ENCODE measurements around the gene TAF1A.

The TAF1A gene

GRCh38 chr1:222624214-222624613 is 34.5 kb upstream of the TAF1A start:
- no peak for DNase-seq (ENCODE audit: low spot score)
- no peak overlapping the region for H3K27ac ChIP-seq
- ChIA-PET POLR2A (ENCODE audit: low non-redundant PET) (no interaction called here), CTCF (interaction anchor here (0.7 to 1.7 kb wide), 2 partner anchors 10 to 930 kb away, joined by 4 to 5 read pairs; no protein-coding TSS in a partner anchor)
- no peak for TF ChIP-seq CTCF (conservative IDR thresholded peaks at IDR 0.05; ENCODE audit: low read depth)

- H3K27ac ChIP-seq = no peak overlapping the region
- no peak for TF ChIP-seq CTCF (conservative IDR thresholded peaks at IDR 0.05; ENCODE audit: low read depth)
- DNase-seq (ENCODE audit: low spot score) = no peak
- CTCF ChIA-PET = interaction anchor here (0.7 kb wide), 1 partner anchor 929 kb away, joined by 5 read pairs; no protein-coding TSS in a partner anchor
- POLR2A ChIA-PET (ENCODE audit: low non-redundant PET) = no interaction called here
Measured at GRCh38 chr1:222623458-222623857, 33.7 kb upstream of the TAF1A start.

GRCh38 chr1:222622765-222623164 is 33.0 kb upstream of the TAF1A start:
- DNase-seq (ENCODE audit: low spot score) = no peak
- POLR2A ChIA-PET (ENCODE audit: low non-redundant PET) = no interaction called here
- H3K27ac ChIP-seq = no peak overlapping the region
- CTCF ChIA-PET = interaction anchor here (0.6 kb wide), 1 partner anchor 14 kb away, joined by 5 read pairs; no protein-coding TSS in a partner anchor
- no peak for TF ChIP-seq CTCF (conservative IDR thresholded peaks at IDR 0.05; ENCODE audit: low read depth)

GRCh38 chr1:222620566-222620965 is 30.8 kb upstream of the TAF1A start:
- H3K27ac ChIP-seq = no peak overlapping the region
- no peak for TF ChIP-seq CTCF (conservative IDR thresholded peaks at IDR 0.05; ENCODE audit: low read depth)
- ChIA-PET CTCF (no interaction called here), POLR2A (ENCODE audit: low non-redundant PET) (no interaction called here)
- DNase-seq (ENCODE audit: low spot score) = no peak

GRCh38 chr1:222618880-222619596 is 29.3 kb upstream of the TAF1A start:
- TF ChIP-seq CTCF (conservative IDR thresholded peaks at IDR 0.05; ENCODE audit: low read depth) = no peak
- CTCF ChIA-PET = interaction anchor here (0.7 to 0.9 kb wide), 2 partner anchors 15 to 154 kb away, joined by 3 to 8 read pairs; no protein-coding TSS in a partner anchor
- peak overlapping the region; percentile 65 for H3K27ac ChIP-seq
- DNase-seq (ENCODE audit: low spot score) = peak; percentile 12
- POLR2A ChIA-PET (ENCODE audit: low non-redundant PET) = no interaction called here

GRCh38 chr1:222618001-222618879 is 28.5 kb upstream of the TAF1A start, which contains the start of gene MIA3:
Gene MIA3, plus strand, starts transcription at chr1:222618097. Its CDS starts 14 bp downstream, at chr1:222618111.
- ChIA-PET CTCF (interaction anchor here (0.7 kb wide), 1 partner anchor 153 kb away, joined by 8 read pairs; no protein-coding TSS in a partner anchor), POLR2A (ENCODE audit: low non-redundant PET) (no interaction called here)
- no peak for TF ChIP-seq CTCF (conservative IDR thresholded peaks at IDR 0.05; ENCODE audit: low read depth)
- H3K27ac ChIP-seq = peak within 1 kb of the TSS; percentile 65
- DNase-seq (ENCODE audit: low spot score) = peak; percentile 84

All from RWPE1 (cell line).